ENCODE results near the gene ACSF3.

DNA sequence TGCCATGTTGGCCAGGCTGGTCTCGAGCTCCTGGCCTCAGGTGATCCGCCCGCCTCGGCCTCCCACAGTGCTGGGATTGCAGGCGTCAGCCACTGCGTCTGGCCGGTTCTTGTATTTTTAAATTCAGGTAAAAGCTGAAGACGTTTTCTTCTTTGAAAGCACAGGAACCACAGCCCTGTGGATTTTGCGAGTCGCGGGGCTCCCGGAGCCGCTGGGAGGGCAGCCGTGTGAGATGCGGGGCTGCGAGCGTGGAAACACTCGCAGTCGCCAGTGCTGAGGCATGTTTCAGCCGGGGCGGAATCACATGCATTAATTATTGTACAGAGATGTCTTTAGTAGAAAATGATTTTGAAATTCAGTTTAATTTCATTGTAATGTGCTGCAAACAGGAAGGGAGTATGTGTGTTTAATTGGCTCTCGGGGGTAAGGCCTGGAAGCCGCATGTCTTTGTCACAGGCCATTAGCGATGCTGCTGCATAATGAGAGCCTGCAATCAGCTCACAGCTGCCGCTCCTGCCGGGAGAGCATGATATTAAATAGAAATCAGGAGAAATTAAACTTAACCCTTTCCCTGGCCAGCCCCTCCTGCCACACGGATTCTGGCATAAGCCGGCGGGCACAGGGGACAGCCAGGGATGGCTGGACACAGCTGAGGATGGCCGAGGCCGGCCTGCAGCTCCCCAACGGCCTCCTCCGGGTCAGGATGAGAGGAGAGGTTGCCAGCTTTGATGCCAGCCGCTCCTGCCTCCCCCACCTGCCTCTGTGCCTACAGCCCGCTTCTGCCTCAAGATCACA lies 42.5 kb downstream of the ACSF3 start:
- TF ChIP-seq, protein P1, sequence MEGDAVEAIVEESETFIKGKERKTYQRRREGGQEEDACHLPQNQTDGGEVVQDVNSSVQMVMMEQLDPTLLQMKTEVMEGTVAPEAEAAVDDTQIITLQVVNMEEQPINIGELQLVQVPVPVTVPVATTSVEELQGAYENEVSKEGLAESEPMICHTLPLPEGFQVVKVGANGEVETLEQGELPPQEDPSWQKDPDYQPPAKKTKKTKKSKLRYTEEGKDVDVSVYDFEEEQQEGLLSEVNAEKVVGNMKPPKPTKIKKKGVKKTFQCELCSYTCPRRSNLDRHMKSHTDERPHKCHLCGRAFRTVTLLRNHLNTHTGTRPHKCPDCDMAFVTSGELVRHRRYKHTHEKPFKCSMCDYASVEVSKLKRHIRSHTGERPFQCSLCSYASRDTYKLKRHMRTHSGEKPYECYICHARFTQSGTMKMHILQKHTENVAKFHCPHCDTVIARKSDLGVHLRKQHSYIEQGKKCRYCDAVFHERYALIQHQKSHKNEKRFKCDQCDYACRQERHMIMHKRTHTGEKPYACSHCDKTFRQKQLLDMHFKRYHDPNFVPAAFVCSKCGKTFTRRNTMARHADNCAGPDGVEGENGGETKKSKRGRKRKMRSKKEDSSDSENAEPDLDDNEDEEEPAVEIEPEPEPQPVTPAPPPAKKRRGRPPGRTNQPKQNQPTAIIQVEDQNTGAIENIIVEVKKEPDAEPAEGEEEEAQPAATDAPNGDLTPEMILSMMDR (IDR thresholded peaks at IDR 0.05; ENCODE audit: poor library complexity) = no peak
- TF ChIP-seq EZH2 (IDR thresholded peaks at IDR 0.05; ENCODE audit: borderline replicate concordance) = no peak
- no peak for TF ChIP-seq EZH2phosphoT487 (IDR thresholded peaks at IDR 0.05; ENCODE audit: low read depth, severe bottlenecking, unreplicated experiment)

Measured in hepatocyte (in vitro differentiated cells).